Activated CD4-positive, CD25-positive, alpha-beta regulatory T cell (primary cell): ENCODE results near the gene MRPL55.

Source experiments
- DNase-seq, 4 experiments: peaks; one replicate each; lab custom pipeline; 2025; lab: John Stamatoyannopoulos, UW

The MRPL55 gene

GRCh38 chr1:228147768-228148167 is 38.7 kb upstream of the MRPL55 start:
- DNase-seq, result no peak

GRCh38 chr1:228147151-228147693 is 38.1 kb upstream of the MRPL55 start:
- DNase-seq, result no peak

GRCh38 chr1:228146417-228147150 is 37.5 kb upstream of the MRPL55 start:
- DNase-seq, result no peak

GRCh38 chr1:228145463-228146416 is 36.6 kb upstream of the MRPL55 start:
- no peak for DNase-seq

GRCh38 chr1:228144993-228145343 is 35.9 kb upstream of the MRPL55 start:
- DNase-seq, result no peak

- DNase-seq, result no peak
Observed at GRCh38 chr1:228144193-228144992, 35.3 kb upstream of the MRPL55 start.

- DNase-seq, result no peak
Observed at GRCh38 chr1:228143480-228144192, 34.5 kb upstream of the MRPL55 start.

GRCh38 chr1:228142701-228143136 is 33.6 kb upstream of the MRPL55 start:
- no peak for DNase-seq

- DNase-seq, result no peak
Observed at GRCh38 chr1:228142155-228142691, 33.1 kb upstream of the MRPL55 start.

GRCh38 chr1:228141226-228142044 is 32.3 kb upstream of the MRPL55 start:
- no peak for DNase-seq

- DNase-seq, result no peak
Observed at GRCh38 chr1:228140724-228141225, 31.7 kb upstream of the MRPL55 start.

- peak; percentile 99 to 100 (median 100) for DNase-seq
Observed at GRCh38 chr1:228139931-228140723, 31.0 kb upstream of the MRPL55 start, which contains the start of gene GUK1. TSS of gene GUK1 (plus strand) at chr1:228140279. CDS start at chr1:228140303, 24 bp downstream.

- no peak for DNase-seq
Observed at GRCh38 chr1:228139406-228139930, 30.4 kb upstream of the MRPL55 start.

GRCh38 chr1:228136901-228137300 is 27.8 kb upstream of the MRPL55 start:
- no peak for DNase-seq

- DNase-seq, result no peak
Observed at GRCh38 chr1:228134591-228134990, 25.5 kb upstream of the MRPL55 start.

- no peak for DNase-seq
Observed at GRCh38 chr1:228131766-228132165, 22.7 kb upstream of the MRPL55 start.

- no peak for DNase-seq
Observed at GRCh38 chr1:228125185-228125584, 16.1 kb upstream of the MRPL55 start.

- DNase-seq, result no peak
Observed at GRCh38 chr1:228123505-228123904, 14.4 kb upstream of the MRPL55 start.
